IMR-90 (cell line): ENCODE data around the gene TNRC6A. TPM values are rescaled to one million over a fixed set of nuclear protein-coding genes. Genes with fewer than 3 reads are reported as not detected.

Source experiments
- ATAC-seq: fragments of 200-7000 bp; cut with Tn5 transposase; 2 replicates; pipeline ENCODE4 v1.9.1; 2020; ENCODE audit warnings: low read depth, mild to moderate bottlenecking, moderate library complexity
- BruUV-seq: library from RNA; stranded (reverse); fragments of 400-500 nt; replicated peaks from 2 replicates; lab custom pipeline; 2021; lab: Mats Ljungman, UMichigan
- CTCF ChIA-PET: fragments of 300-600 bp; formaldehyde crosslinking; extraction: SDS; loops from one replicate; lab custom pipeline; 2021; ENCODE audit warnings: antibody characterized with exemption; lab: Yijun Ruan, JAX
- POLR2A ChIA-PET: fragments of 300-600 bp; sonication (Branson Sonifier 250); formaldehyde crosslinking; loops from one replicate; lab custom pipeline; 2022; ENCODE audit warnings: antibody characterized with exemption; ENCODE audit not compliant: unreplicated experiment; lab: Charles Lee
- DNase-seq: peaks from one replicate; pipeline ENCODE4 v3.0.0; 2013
- H2AFZ ChIP-seq: replicated peaks from 2 replicates; pipeline ENCODE3; 2013; ENCODE audit warnings: low read length, mild to moderate bottlenecking; ENCODE audit not compliant: poor library complexity
- H2AK5ac ChIP-seq: 2 replicates; pipeline ENCODE4 v1.6.1; 2013; ENCODE audit warnings: low read depth, low read length, inconsistent platforms
- H2AK9ac ChIP-seq: replicated peaks from 2 replicates; pipeline ENCODE3; 2013; ENCODE audit warnings: mild to moderate bottlenecking, low read depth, low read length, moderate library complexity; ENCODE audit not compliant: poor library complexity
- H2BK120ac ChIP-seq: 2 replicates; pipeline ENCODE4 v1.6.1; 2013; ENCODE audit warnings: low read depth, low read length, inconsistent platforms
- H2BK15ac ChIP-seq: 3 replicates; pipeline ENCODE4 v1.6.1; 2013; ENCODE audit warnings: low read depth, low read length, inconsistent platforms
- H2BK20ac ChIP-seq: 2 replicates; pipeline ENCODE4 v1.6.1; 2013; ENCODE audit warnings: low read depth, mild to moderate bottlenecking, inconsistent platforms, low read length, moderate library complexity
- H2BK5ac ChIP-seq: 2 replicates; pipeline ENCODE4 v1.6.1; 2013; ENCODE audit warnings: mild to moderate bottlenecking, low read depth, low read length, inconsistent platforms; ENCODE audit not compliant: poor library complexity, severe bottlenecking
- H3K14ac ChIP-seq: replicated peaks from 2 replicates; pipeline ENCODE4 v1.6.1; 2013; ENCODE audit warnings: low read depth, low read length, inconsistent platforms
- H3K18ac ChIP-seq: 2 replicates; pipeline ENCODE4 v1.6.1; 2013; ENCODE audit warnings: low read depth, low read length, control low read depth
- H3K23ac ChIP-seq: 2 replicates; pipeline ENCODE4 v1.6.1; 2013; ENCODE audit warnings: low read depth, low read length, inconsistent platforms
- H3K27ac ChIP-seq: 2 replicates; pipeline ENCODE4 v1.5.1; 2013; ENCODE audit warnings: mild to moderate bottlenecking, control low read depth, low read length; ENCODE audit not compliant: insufficient read depth
- H3K27me3 ChIP-seq: 2 replicates; pipeline ENCODE4 v1.6.1; 2013; ENCODE audit warnings: low read length; ENCODE audit not compliant: control insufficient read depth, insufficient read depth
- H3K36me3 ChIP-seq: 2 replicates; pipeline ENCODE4 v1.6.1; 2013; ENCODE audit warnings: low read length, mixed read lengths; ENCODE audit not compliant: control insufficient read depth, insufficient read depth
- H3K4ac ChIP-seq: 2 replicates; pipeline ENCODE4 v1.6.1; 2013; ENCODE audit warnings: low read depth, low read length, inconsistent platforms
- H3K4me1 ChIP-seq: 2 replicates; pipeline ENCODE4 v1.6.1; 2013; ENCODE audit warnings: low read length, mixed read lengths; ENCODE audit not compliant: control insufficient read depth, insufficient read depth
- H3K4me2 ChIP-seq: 2 replicates; pipeline ENCODE4 v1.6.1; 2013; ENCODE audit warnings: low read depth, mild to moderate bottlenecking, control low read depth, low read length, moderate library complexity
- H3K4me3 ChIP-seq: 2 replicates; pipeline ENCODE4 v1.5.1; 2013; ENCODE audit warnings: low read depth, mild to moderate bottlenecking, control low read depth, low read length, moderate library complexity; ENCODE audit not compliant: insufficient read depth
- H3K56ac ChIP-seq: 2 replicates; pipeline ENCODE4 v1.6.1; 2013; ENCODE audit warnings: low read length, inconsistent platforms; ENCODE audit not compliant: insufficient read depth; ENCODE audit errors: extremely low read depth
- H3K79me1 ChIP-seq, 2 experiments: 2 replicates each; pipeline ENCODE4 v1.6.1; 2013; ENCODE audit warnings: low read length in 2 of 2, inconsistent platforms in 1 of 2, low read depth in 1 of 2
- H3K9ac ChIP-seq: 2 replicates; pipeline ENCODE4 v1.6.1; 2013; ENCODE audit warnings: low read depth, low read length, control low read depth
- H3K9me1 ChIP-seq: 2 replicates; pipeline ENCODE4 v1.6.1; 2013; ENCODE audit warnings: low read length, inconsistent platforms; ENCODE audit not compliant: insufficient read depth
- H3K9me3 ChIP-seq: 2 replicates; pipeline ENCODE4 v1.6.1; 2013; ENCODE audit warnings: low read length; ENCODE audit not compliant: control insufficient read depth, insufficient read depth
- H4K20me1 ChIP-seq: 2 replicates; pipeline ENCODE4 v1.6.1; 2013; ENCODE audit warnings: low read length, inconsistent platforms; ENCODE audit not compliant: insufficient read depth
- H4K5ac ChIP-seq: 2 replicates; pipeline ENCODE4 v1.6.1; 2013; ENCODE audit warnings: mild to moderate bottlenecking, low read depth, low read length, control low read depth
- H4K8ac ChIP-seq, 2 experiments: 2 replicates each; pipeline ENCODE4 v1.6.1; 2013; ENCODE audit warnings: low read depth in 2 of 2, low read length in 2 of 2, control low read depth in 1 of 2, inconsistent platforms in 1 of 2
- H4K91ac ChIP-seq: 2 replicates; pipeline ENCODE4 v1.6.1; 2013; ENCODE audit warnings: low read depth, low read length, inconsistent platforms; ENCODE audit not compliant: insufficient read depth
- BHLHE40 ChIP-seq: fragments of 150-350 bp; IDR thresholded peaks from 2 replicates; pipeline ENCODE4 v1.6.1; 2016; ENCODE audit warnings: mild to moderate bottlenecking, low read depth, low read length
- CEBPB ChIP-seq: IDR thresholded peaks from 2 replicates; pipeline ENCODE4 v1.6.1; 2012; ENCODE audit warnings: low read depth, low read length, improper control_type of control experiment
- FOS ChIP-seq: fragments of 150-350 bp; IDR thresholded peaks from 2 replicates; pipeline ENCODE4 v1.6.1; 2016; ENCODE audit warnings: low read depth, low read length
- MAZ ChIP-seq: IDR thresholded peaks from 2 replicates; pipeline ENCODE4 v1.6.1; 2012; ENCODE audit warnings: low read depth, mild to moderate bottlenecking, low read length, improper control_type of control experiment, moderate library complexity, borderline replicate concordance
- MXI1 ChIP-seq: IDR thresholded peaks from 2 replicates; pipeline ENCODE4 v1.6.1; 2012; ENCODE audit warnings: low read depth, mild to moderate bottlenecking, low read length, moderate library complexity, borderline replicate concordance
- NFE2L2 ChIP-seq: fragments of 150-350 bp; IDR thresholded peaks from 2 replicates; pipeline ENCODE4 v1.6.1; 2016; ENCODE audit warnings: low read depth, mild to moderate bottlenecking, low read length
- POLR2A ChIP-seq: IDR thresholded peaks from 2 replicates; pipeline ENCODE4 v1.6.1; 2012; ENCODE audit warnings: mild to moderate bottlenecking, low read depth, low read length
- RCOR1 ChIP-seq: IDR thresholded peaks from 2 replicates; pipeline ENCODE4 v1.6.1; 2012; ENCODE audit warnings: mild to moderate bottlenecking, low read length, improper control_type of control experiment; ENCODE audit not compliant: insufficient replicate concordance
- SMC3 ChIP-seq: fragments of 150-350 bp; IDR thresholded peaks from 2 replicates; pipeline ENCODE4 v1.6.1; 2016; ENCODE audit warnings: low read depth, mild to moderate bottlenecking, antibody characterized with exemption, low read length, moderate library complexity
- WGBS, 2 experiments: methylation state at CpG; one replicate each; pipeline versions ENCODE4 v1.1.5 to v1.1.7; 2013; ENCODE audit warnings: missing lambda C conversion rate in 2 of 2; ENCODE audit not compliant: insufficient read length in 1 of 2; ENCODE audit errors: extremely low coverage in 2 of 2; 5-methylcytosine and 5-hydroxymethylcytosine counted together
- dilution Hi-C: fragments of 300-500 bp; cut with HindIII; formaldehyde crosslinking; loops from one replicate; pipeline ENCODE4 v1.14.3; 2018; ENCODE audit warnings: low sequenced_read_pairs; ENCODE audit not compliant: unreplicated experiment
- in situ Hi-C: fragments of 300-500 bp; cut with MboI; formaldehyde crosslinking; loops from 3 replicates; pipeline ENCODE4 v1.14.3; 2019; ENCODE audit warnings: low sequenced_read_pairs, inconsistent platforms, mixed read lengths
- intact Hi-C: fragments of 100-400 bp; cut with micrococcal nuclease; formaldehyde crosslinking; loops from 2 replicates; pipeline ENCODE4 v1.10.0; 2022
- polyA plus RNA-seq, 3 experiments: library from polyadenylated mRNA; depleted of rRNA; stranded (reverse); fragments of >200 nt; gene quantifications; 2 replicates each; pipeline ENCODE4 v1.2.3, GENCODE V29; 2012; ENCODE audit warnings: low replicate concordance in 1 of 3
- total RNA-seq: library from RNA; depleted of rRNA; stranded (reverse); fragments of >200 nt; gene quantifications from 2 replicates; pipeline ENCODE4 v1.2.3, GENCODE V29; 2012
- TF ChIP-seq, protein P1 (sequence below): fragments of 150-350 bp; IDR thresholded peaks from 2 replicates; pipeline ENCODE4 v1.6.1; 2016; ENCODE audit warnings: low read depth, mild to moderate bottlenecking, low read length, moderate library complexity, borderline replicate concordance
- TF ChIP-seq, protein P2 (sequence below): fragments of 150-350 bp; IDR thresholded peaks from 2 replicates; pipeline ENCODE4 v1.6.1; 2017; ENCODE audit warnings: mild to moderate bottlenecking, antibody characterized with exemption, low read length, low read depth

Gene TNRC6A
- total and polyA plus RNA-seq, 2 of the 4 experiments (the other 2 are of a cell fraction), result 32.4 to 42.3 TPM

DNA sequence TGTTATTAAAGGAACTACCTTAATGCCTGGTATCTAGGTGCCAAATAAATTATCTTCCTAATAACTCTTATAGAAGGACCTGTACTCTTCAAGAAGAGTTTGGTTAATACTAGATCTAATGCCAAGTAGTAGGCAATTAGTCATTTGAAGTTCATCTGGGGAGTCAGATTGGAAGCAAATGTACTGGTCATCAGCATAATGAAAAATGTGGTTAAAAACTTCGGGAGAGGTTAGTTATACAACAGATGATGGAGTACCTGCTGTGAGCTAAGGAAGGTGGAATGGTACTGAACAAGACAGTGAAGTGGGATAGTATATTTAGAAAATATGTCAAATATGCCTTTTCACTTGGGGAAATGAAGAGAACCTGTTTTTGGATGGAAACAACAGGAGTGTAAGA, 49.2 kb downstream of the TNRC6A start:
- intact Hi-C loops, result no loop called here

More for the DNA sequence above, 49.2 kb downstream of the TNRC6A start:
- Histone ChIP-seq H3K4ac (no peak overlapping the region), H3K27me3 (no peaks in the 10 kb centered on the region), H4K91ac (no peak overlapping the region), H2BK120ac (no peak overlapping the region), H2AK5ac (no peak overlapping the region), H3K56ac (no peak overlapping the region), H3K18ac (no peak overlapping the region), H2BK20ac (no peak overlapping the region), H3K14ac (no peak overlapping the region), H3K23ac (no peak overlapping the region), H3K9me3 (no peaks in the 10 kb centered on the region), H3K4me1 (0 out of 2 replicates have a peak, but pooled peaks cover 3% of the 10 kb centered on the region), H2AFZ (no peak overlapping the region), H3K36me3 (peaks cover 44% of the 10 kb centered on the region), H3K4me2 (no peak overlapping the region), H2AK9ac (no peak overlapping the region), H3K9me1 (peaks cover 7% of the 10 kb centered on the region; the same call in 1 of the 2 replicates), H4K20me1 (peaks cover 19% of the 10 kb centered on the region; the same call in 1 of the 2 replicates), H3K79me1 (peaks cover 36 to 78% of the 10 kb centered on the region in 2 experiments), H2BK5ac (no peak overlapping the region), H4K5ac (no peak overlapping the region), H3K4me3 (no peak overlapping the region), H2BK15ac (no peak overlapping the region), H4K8ac (no peak overlapping the region), H3K27ac (no peak overlapping the region), H3K9ac (no peak overlapping the region)
- no peak for ATAC-seq
- BruUV-seq, result no TSS peak
- POLR2A ChIA-PET, result no interaction called here
- CTCF ChIA-PET, result interaction anchor here (0.8 kb wide), 1 partner anchor 19 kb away, joined by 3 read pairs; no protein-coding TSS in a partner anchor
- WGBS, 2 experiments, result 83% methylated on average over 1 of the region's 1 CpG; no CpG with 5 or more reads in 1 of the 2 experiments
- dilution Hi-C loops, result loop anchor here (25.0 kb wide), 1 partner anchor 216 kb away; no protein-coding TSS in a partner anchor
- TF ChIP-seq SMC3 (no peak), MAZ (no peak), BHLHE40 (no peak), NFE2L2 (no peak), FOS (no peak), POLR2A (no peak), MXI1 (no peak), CEBPB (no peak), RCOR1 (no peak)
- TF ChIP-seq, protein P1, sequence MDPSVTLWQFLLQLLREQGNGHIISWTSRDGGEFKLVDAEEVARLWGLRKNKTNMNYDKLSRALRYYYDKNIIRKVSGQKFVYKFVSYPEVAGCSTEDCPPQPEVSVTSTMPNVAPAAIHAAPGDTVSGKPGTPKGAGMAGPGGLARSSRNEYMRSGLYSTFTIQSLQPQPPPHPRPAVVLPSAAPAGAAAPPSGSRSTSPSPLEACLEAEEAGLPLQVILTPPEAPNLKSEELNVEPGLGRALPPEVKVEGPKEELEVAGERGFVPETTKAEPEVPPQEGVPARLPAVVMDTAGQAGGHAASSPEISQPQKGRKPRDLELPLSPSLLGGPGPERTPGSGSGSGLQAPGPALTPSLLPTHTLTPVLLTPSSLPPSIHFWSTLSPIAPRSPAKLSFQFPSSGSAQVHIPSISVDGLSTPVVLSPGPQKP, result no peak
- TF ChIP-seq, protein P2, sequence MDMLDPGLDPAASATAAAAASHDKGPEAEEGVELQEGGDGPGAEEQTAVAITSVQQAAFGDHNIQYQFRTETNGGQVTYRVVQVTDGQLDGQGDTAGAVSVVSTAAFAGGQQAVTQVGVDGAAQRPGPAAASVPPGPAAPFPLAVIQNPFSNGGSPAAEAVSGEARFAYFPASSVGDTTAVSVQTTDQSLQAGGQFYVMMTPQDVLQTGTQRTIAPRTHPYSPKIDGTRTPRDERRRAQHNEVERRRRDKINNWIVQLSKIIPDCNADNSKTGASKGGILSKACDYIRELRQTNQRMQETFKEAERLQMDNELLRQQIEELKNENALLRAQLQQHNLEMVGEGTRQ, result no peak
- DNase-seq, result no peak
- in situ Hi-C loops, result no loop called here
